Glutamatergic neuron (in vitro differentiated cells): Measurements from ENCODE around the gene SIRT5. TPM values are rescaled to one million over a fixed set of nuclear protein-coding genes. Genes with fewer than 3 reads are reported as not detected.

Experiments used
- DNase-seq: peaks from one replicate; pipeline ENCODE4 v3.0.0; 2022
- H3K27ac Mint-ChIP-seq: one replicate; pipeline ENCODE4 v1.8.0; 2020; ENCODE audit warnings: mild to moderate bottlenecking, mixed read lengths, inconsistent platforms; ENCODE audit not compliant: unreplicated experiment
- H3K27me3 Mint-ChIP-seq: one replicate; pipeline ENCODE4 v1.8.0; 2020; ENCODE audit warnings: mild to moderate bottlenecking, moderate library complexity, mixed read lengths, inconsistent platforms; ENCODE audit not compliant: unreplicated experiment
- H3K36me3 Mint-ChIP-seq: one replicate; pipeline ENCODE4 v1.8.0; 2020; ENCODE audit warnings: mild to moderate bottlenecking, mixed read lengths, inconsistent platforms; ENCODE audit not compliant: unreplicated experiment
- H3K4me1 Mint-ChIP-seq: one replicate; pipeline ENCODE4 v1.8.0; 2020; ENCODE audit warnings: mild to moderate bottlenecking, low read depth, mixed read lengths, inconsistent platforms; ENCODE audit not compliant: unreplicated experiment
- H3K4me3 Mint-ChIP-seq: one replicate; pipeline ENCODE4 v1.8.0; 2020; ENCODE audit warnings: mild to moderate bottlenecking, mixed read lengths, inconsistent platforms; ENCODE audit not compliant: unreplicated experiment
- H3K9me3 Mint-ChIP-seq: one replicate; pipeline ENCODE4 v1.8.0; 2020; ENCODE audit warnings: mild to moderate bottlenecking, moderate library complexity, mixed read lengths, inconsistent platforms; ENCODE audit not compliant: unreplicated experiment
- CTCF ChIP-seq: fragments of 200-600 bp; sonication (generic); IDR thresholded peaks from one replicate; pipeline ENCODE4 v1.5.0; 2021; ENCODE audit not compliant: partially characterized antibody, unreplicated experiment
- total RNA-seq: library from RNA; stranded (reverse); fragmentation: NEBNext Ultra II Directional; extraction: Animal tissue kit (Norgen Biotek cat#: 25700); gene quantifications from one replicate; pipeline ENCODE4 v1.2.1, GENCODE V29; 2021; ENCODE audit not compliant: unreplicated experiment

SIRT5 gene
- total RNA-seq, 1 donor from 2014 or later, result 4.9 TPM

GRCh38 chr6:13559251-13559650, 15.2 kb upstream of the SIRT5 start:
- TF ChIP-seq CTCF, result no peak
- no peak for DNase-seq

GRCh38 chr6:13559968-13560650, 14.3 kb upstream of the SIRT5 start:
- Mint-ChIP-seq H3K9me3 (no peaks in the 10 kb centered on the region), H3K27me3 (no peaks in the 10 kb centered on the region), H3K27ac (no peak overlapping the region), H3K36me3 (no peaks in the 10 kb centered on the region), H3K4me1 (no peaks in the 10 kb centered on the region), H3K4me3 (no peak overlapping the region)
- DNase-seq, result no peak
- no peak for TF ChIP-seq CTCF

More at GRCh38 chr6:13559251-13559650, 15.2 kb upstream of the SIRT5 start:
- Mint-ChIP-seq H3K36me3 (no peaks in the 10 kb centered on the region), H3K4me1 (no peaks in the 10 kb centered on the region), H3K4me3 (no peak overlapping the region), H3K27ac (no peak overlapping the region), H3K9me3 (no peaks in the 10 kb centered on the region), H3K27me3 (no peaks in the 10 kb centered on the region)

GRCh38 chr6:13560651-13561044, 13.8 kb upstream of the SIRT5 start:
- no peaks in the 10 kb centered on the region for H3K4me1 Mint-ChIP-seq
- no peak for TF ChIP-seq CTCF
- no peak overlapping the region for H3K27ac Mint-ChIP-seq
- no peak overlapping the region for H3K4me3 Mint-ChIP-seq
- H3K9me3 Mint-ChIP-seq, result no peaks in the 10 kb centered on the region
- no peak for DNase-seq
- no peaks in the 10 kb centered on the region for H3K27me3 Mint-ChIP-seq
- no peaks in the 10 kb centered on the region for H3K36me3 Mint-ChIP-seq

- DNase-seq, result no peak
- no peak for TF ChIP-seq CTCF
- no peak overlapping the region for H3K27ac Mint-ChIP-seq
- no peaks in the 10 kb centered on the region for H3K36me3 Mint-ChIP-seq
- no peaks in the 10 kb centered on the region for H3K9me3 Mint-ChIP-seq
- no peak overlapping the region for H3K4me3 Mint-ChIP-seq
- no peaks in the 10 kb centered on the region for H3K27me3 Mint-ChIP-seq
- H3K4me1 Mint-ChIP-seq, result no peaks in the 10 kb centered on the region
Measured at GRCh38 chr6:13561624-13562267, 12.7 kb upstream of the SIRT5 start.

- no peak overlapping the region for H3K4me3 Mint-ChIP-seq
- TF ChIP-seq CTCF, result no peak
- H3K9me3 Mint-ChIP-seq, result no peaks in the 10 kb centered on the region
- H3K4me1 Mint-ChIP-seq, result no peaks in the 10 kb centered on the region
- no peak overlapping the region for H3K27ac Mint-ChIP-seq
- no peaks in the 10 kb centered on the region for H3K27me3 Mint-ChIP-seq
- no peak for DNase-seq
- no peaks in the 10 kb centered on the region for H3K36me3 Mint-ChIP-seq
Measured at GRCh38 chr6:13563009-13563408, 11.4 kb upstream of the SIRT5 start.
